Keratinocyte (primary cell): ENCODE data around the gene EPB41.

Source experiments
- CTCF ChIP-seq, 3 experiments: IDR thresholded peaks in 1 of 3; conservative IDR thresholded peaks in 1 of 3; optimal IDR thresholded peaks in 1 of 3; 2 replicates in 2 of 3; 3 replicates in 1 of 3; pipeline versions ENCODE3 to v1.5.1; 2011; ENCODE audit warnings: low read length in 3 of 3, mild to moderate bottlenecking in 3 of 3, moderate library complexity in 2 of 3, control low read depth in 1 of 3, inconsistent platforms in 1 of 3; ENCODE audit not compliant: insufficient read depth in 2 of 3; ENCODE audit errors: extremely low read depth in 1 of 3
- EZH2 ChIP-seq: IDR thresholded peaks from one replicate; pipeline ENCODE4 v1.6.1; 2012; ENCODE audit warnings: inconsistent platforms, mild to moderate bottlenecking, low read length, moderate library complexity

DNA sequence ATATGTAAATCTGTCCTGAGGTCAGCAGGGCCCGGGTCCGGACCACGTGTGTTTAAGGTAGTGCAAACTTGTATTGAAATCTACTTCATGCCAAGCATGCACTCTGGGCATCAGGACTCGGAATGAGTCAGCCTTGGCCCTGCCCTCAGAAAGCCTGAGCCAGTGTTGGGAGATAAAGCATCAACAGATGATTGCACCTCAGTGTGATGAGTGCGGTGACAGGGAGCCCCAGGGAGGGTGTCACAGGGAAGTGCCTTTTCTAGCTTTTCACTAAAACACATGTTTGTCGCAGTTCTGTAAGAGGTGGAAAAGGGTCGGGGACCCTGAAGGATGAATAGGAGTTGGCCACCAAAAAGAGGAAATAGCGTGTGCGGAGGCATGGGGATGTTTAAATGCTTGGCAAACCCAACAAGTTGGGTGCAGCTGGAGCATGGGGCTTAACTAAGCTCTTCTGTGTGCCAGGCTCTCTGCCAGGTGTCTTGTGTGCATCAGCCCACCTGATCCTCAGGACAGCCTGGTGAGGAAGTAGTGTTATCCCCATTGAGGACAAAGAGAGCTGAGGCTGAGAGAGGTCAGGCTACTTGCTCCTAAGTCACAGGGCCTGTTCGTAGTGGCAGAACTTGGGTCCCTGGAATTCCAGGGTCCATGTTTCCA lies 48.2 kb upstream of the EPB41 start:
- TF ChIP-seq CTCF (optimal IDR thresholded peaks at IDR 0.05 in 1 of 3, IDR thresholded peaks at IDR 0.05 in 1 of 3, conservative IDR thresholded peaks at IDR 0.05 in 1 of 3; ENCODE audit: extremely low read depth in 1 of 3, insufficient read depth in 2 of 3, low read length in 3 of 3) (no peak), EZH2 (no peak)
